CD4-positive, alpha-beta T cell (primary cell): ENCODE measurements around the gene SORCS2. TPM values are rescaled to one million over a fixed set of nuclear protein-coding genes. Genes with fewer than 3 reads are reported as not detected.

ENCODE experiments used
- ATAC-seq: fragments of 200-7000 bp; cut with Tn5 transposase; one replicate; pipeline ENCODE4 v1.10.0; 2022; ENCODE audit warnings: mild to moderate bottlenecking; ENCODE audit not compliant: poor library complexity
- CTCF ChIA-PET: fragments of 350-600 bp; sonication (Branson Sonifier 250); formaldehyde crosslinking; loops from one replicate; lab custom pipeline; 2021; ENCODE audit warnings: antibody characterized with exemption, inconsistent platforms; lab: Charles Lee
- POLR2A ChIA-PET: fragments of 350-600 bp; sonication (Branson Sonifier 250); formaldehyde crosslinking; loops from one replicate; lab custom pipeline; 2021; ENCODE audit warnings: antibody characterized with exemption, inconsistent platforms; lab: Charles Lee
- DNase-seq, 14 experiments: peaks; one replicate each; pipeline ENCODE4 v3.0.0-alpha.2; 2013 to 2020; ENCODE audit warnings: mixed read lengths in 2 of 14
- H3K27ac ChIP-seq, 2 donors: one replicate each; pipeline versions ENCODE4 v1.5.1 to v1.7.0; 2013; ENCODE audit warnings: low read length in 2 of 2, low read depth in 1 of 2, mild to moderate bottlenecking in 1 of 2
- H3K27me3 ChIP-seq, 2 experiments: 1 replicate in 1 of 2; 2 replicates in 1 of 2; pipeline versions ENCODE4 v1.6.1 to v1.7.0; 2013; ENCODE audit warnings: low read length in 2 of 2, control low read depth in 1 of 2, mild to moderate bottlenecking in 1 of 2, moderate library complexity in 1 of 2; ENCODE audit not compliant: insufficient read depth in 2 of 2, control insufficient read depth in 1 of 2
- H3K36me3 ChIP-seq: one replicate; pipeline ENCODE4 v1.6.1; 2013; ENCODE audit warnings: low read length, control low read depth; ENCODE audit not compliant: insufficient read depth
- H3K4me1 ChIP-seq: one replicate; pipeline ENCODE4 v1.6.1; 2013; ENCODE audit warnings: low read length, control low read depth; ENCODE audit not compliant: insufficient read depth
- H3K4me3 ChIP-seq: one replicate; pipeline ENCODE4 v1.5.1; 2013; ENCODE audit warnings: mild to moderate bottlenecking, low read length, moderate library complexity
- H3K9me3 ChIP-seq, 2 experiments: 1 replicate in 1 of 2; 2 replicates in 1 of 2; pipeline versions ENCODE4 v1.6.1 to v1.7.0; 2013; ENCODE audit warnings: low read length in 2 of 2, mild to moderate bottlenecking in 2 of 2, control low read depth in 1 of 2, moderate library complexity in 1 of 2; ENCODE audit not compliant: control insufficient read depth in 1 of 2, insufficient read depth in 1 of 2
- H3K27ac Mint-ChIP-seq: one replicate; pipeline ENCODE4 v1.8.0; 2020; ENCODE audit warnings: mixed read lengths
- H3K27me3 Mint-ChIP-seq: one replicate; pipeline ENCODE4 v1.8.0; 2021; ENCODE audit warnings: mixed read lengths
- H3K36me3 Mint-ChIP-seq: one replicate; pipeline ENCODE4 v1.8.0; 2021; ENCODE audit warnings: low read depth, mixed read lengths
- H3K4me1 Mint-ChIP-seq: one replicate; pipeline ENCODE4 v1.8.0; 2021; ENCODE audit warnings: low read depth, mixed read lengths
- H3K4me3 Mint-ChIP-seq: one replicate; pipeline ENCODE4 v1.8.0; 2020; ENCODE audit warnings: mild to moderate bottlenecking, mixed read lengths
- H3K9me3 Mint-ChIP-seq: one replicate; pipeline ENCODE4 v1.8.0; 2020; ENCODE audit warnings: mixed read lengths
- CTCF ChIP-seq: fragments of 200-600 bp; IDR thresholded peaks from one replicate; pipeline ENCODE4 v1.8.0; 2022; ENCODE audit warnings: antibody characterized with exemption, mild to moderate bottlenecking
- intact Hi-C, 2 experiments: fragments of 100-400 bp; cut with DNase I in 1 of 2; cut with micrococcal nuclease in 1 of 2; formaldehyde crosslinking; loops; one replicate each; pipeline versions ENCODE4 v1.15.1 to v1.9.0; 2023 to 2025; cut with DNase I, micrococcal nuclease
- total RNA-seq, 174 experiments: library from RNA in 2 of 174; stranded (reverse) in 2 of 174; gene quantifications; one replicate each; pipeline ENCODE4 v1.2.3 and lab custom pipeline; 2021 to 2026

SORCS2 gene
- total RNA-seq, 2 experiments from 2014 or later: not detected

GRCh38 chr4:7275067-7275466 lies 82.7 kb downstream of the SORCS2 start:
- no peaks in the 10 kb centered on the region for H3K4me1 Mint-ChIP-seq
- H3K27me3 Mint-ChIP-seq: no peaks in the 10 kb centered on the region
- H3K4me1 ChIP-seq: no peaks in the 10 kb centered on the region
- peaks cover 0 to 2% of the 10 kb centered on the region in 2 experiments for H3K9me3 ChIP-seq
- H3K27ac ChIP-seq: no peak overlapping the region
- ATAC-seq: no peak
- TF ChIP-seq CTCF: no peak
- H3K36me3 ChIP-seq: no peaks in the 10 kb centered on the region
- no peaks in the 10 kb centered on the region for H3K36me3 Mint-ChIP-seq
- ChIA-PET CTCF (no interaction called here), POLR2A (no interaction called here)
- no peak overlapping the region for H3K4me3 Mint-ChIP-seq
- H3K4me3 ChIP-seq: no peak overlapping the region
- H3K27ac Mint-ChIP-seq: no peak overlapping the region
- H3K27me3 ChIP-seq: no peaks in the 10 kb centered on the region
- intact Hi-C loops: no loop called here
- DNase-seq: no peak
- H3K9me3 Mint-ChIP-seq: no peaks in the 10 kb centered on the region

GRCh38 chr4:7275490-7276154 lies 83.3 kb downstream of the SORCS2 start:
- H3K27me3 Mint-ChIP-seq: no peaks in the 10 kb centered on the region
- no peaks in the 10 kb centered on the region for H3K36me3 ChIP-seq
- DNase-seq (no peak), ATAC-seq (no peak)
- H3K9me3 Mint-ChIP-seq: no peaks in the 10 kb centered on the region
- ChIA-PET POLR2A (no interaction called here), CTCF (no interaction called here)
- TF ChIP-seq CTCF: no peak
- no peak overlapping the region for H3K27ac ChIP-seq
- no peaks in the 10 kb centered on the region for H3K4me1 ChIP-seq
- no peak overlapping the region for H3K4me3 Mint-ChIP-seq
- H3K4me1 Mint-ChIP-seq: no peaks in the 10 kb centered on the region
- intact Hi-C loops: no loop called here
- H3K27ac Mint-ChIP-seq: no peak overlapping the region
- no peaks in the 10 kb centered on the region for H3K27me3 ChIP-seq
- H3K4me3 ChIP-seq: no peak overlapping the region
- H3K9me3 ChIP-seq: no peaks in the 10 kb centered on the region
- H3K36me3 Mint-ChIP-seq: no peaks in the 10 kb centered on the region

- H3K27me3 ChIP-seq: no peaks in the 10 kb centered on the region
- TF ChIP-seq CTCF: no peak
- Mint-ChIP-seq H3K4me1 (no peaks in the 10 kb centered on the region), H3K27me3 (no peaks in the 10 kb centered on the region), H3K27ac (no peak overlapping the region), H3K4me3 (no peak overlapping the region), H3K36me3 (no peaks in the 10 kb centered on the region), H3K9me3 (no peaks in the 10 kb centered on the region)
- H3K36me3 ChIP-seq: no peaks in the 10 kb centered on the region
- ChIA-PET POLR2A (no interaction called here), CTCF (no interaction called here)
- H3K9me3 ChIP-seq: no peaks in the 10 kb centered on the region
- no peaks in the 10 kb centered on the region for H3K4me1 ChIP-seq
- no peak overlapping the region for H3K27ac ChIP-seq
- H3K4me3 ChIP-seq: no peak overlapping the region
- no peak for DNase-seq
- intact Hi-C loops: no loop called here
- no peak for ATAC-seq
These were observed 84.2 kb downstream of the SORCS2 start for GRCh38 chr4:7276515-7276914.
